ENCODE data around the gene AGPAT1. TPM values are rescaled to one million over a fixed set of nuclear protein-coding genes. Genes with fewer than 3 reads are reported as not detected.

The AGPAT1 gene
- total and polyA plus RNA-seq, 2 of the 8 experiments (the other 6 are each of a cell fraction or from before 2014, with no cell fraction given) = 96.0 to 222 TPM

DNA sequence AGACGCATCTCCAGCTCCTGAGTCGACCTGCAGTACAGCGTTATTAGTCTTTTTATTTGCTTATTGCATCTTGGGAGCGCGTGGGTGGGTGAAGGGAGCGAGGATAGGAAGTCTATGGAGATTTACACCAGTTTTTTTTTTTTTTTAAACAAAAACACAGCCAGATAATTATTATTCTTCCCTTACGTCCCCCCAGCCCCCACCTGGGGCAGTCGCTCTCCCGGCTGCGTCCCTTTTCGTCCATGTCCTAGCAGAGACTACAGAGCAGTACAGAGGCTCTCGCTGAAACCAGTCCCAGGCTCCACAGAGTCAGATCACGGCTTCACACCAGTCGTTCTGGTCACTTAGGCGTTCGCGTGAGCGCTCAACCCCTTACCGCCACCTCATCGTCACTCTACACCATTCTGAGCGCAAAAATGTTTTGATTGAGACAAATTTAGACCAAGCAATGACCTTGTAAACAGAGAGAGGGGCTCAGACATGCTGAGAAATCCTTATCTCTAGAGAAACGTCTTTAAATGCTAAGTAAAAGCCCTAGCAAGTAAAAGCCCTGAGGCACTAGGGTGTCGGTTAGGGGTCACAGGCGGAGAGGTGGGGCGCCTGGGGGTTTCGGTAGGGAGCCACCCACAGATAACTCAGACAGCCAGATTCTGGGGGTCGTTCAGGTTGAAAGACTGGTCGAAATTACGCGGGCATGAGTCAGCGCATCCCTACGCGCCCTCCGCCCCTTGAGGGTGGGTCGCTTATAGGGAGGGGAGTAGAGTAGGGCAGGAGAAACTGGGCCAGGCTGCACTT is 22.9 kb downstream of the AGPAT1 start (continued):
- TF ChIP-seq FOSL1 (IDR thresholded peaks at IDR 0.05; ENCODE audit: insufficient read depth, low read depth, low read length) (no peak), CREB1 (IDR thresholded peaks at IDR 0.05) (peak; percentile 35; the same call in 1 of the 2 replicates)
